ENCODE results near the gene SHANK2. TPM values are rescaled to one million over a fixed set of nuclear protein-coding genes. Genes with fewer than 3 reads are reported as not detected.
"Not testable (repeated sequence)": the region's sequence is repeated elsewhere in the genome, so short reads cannot be mapped to it uniquely, and the experiment has no call there.

SHANK2 gene
- total and polyA plus RNA-seq, 2 of the 4 experiments (the other 2 are of a cell fraction) = 1.6 to 2.2 TPM

GRCh38 chr11:71233896-71234852, 18.2 kb downstream of the SHANK2 start:
- H3K4me2 ChIP-seq (ENCODE audit: low read depth, low read length); H2BK20ac ChIP-seq (ENCODE audit: low read depth, low read length); BruUV-seq (replicated peaks); H4K5ac ChIP-seq (ENCODE audit: low read depth, low read length); H3K56ac ChIP-seq (ENCODE audit: extremely low read depth, insufficient read depth, low read length); ATAC-seq (ENCODE audit: low read depth); H3K23ac ChIP-seq (ENCODE audit: low read depth, low read length); H4K20me1 ChIP-seq (ENCODE audit: insufficient read depth, low read length); H2AK9ac ChIP-seq (replicated peaks; ENCODE audit: low read depth, low read length, poor library complexity); in situ Hi-C loops (cut with MboI; ENCODE audit: low sequenced_read_pairs); H3K9me3 ChIP-seq (ENCODE audit: control insufficient read depth, insufficient read depth, low read length); H2BK15ac ChIP-seq (ENCODE audit: low read depth, low read length); H3K18ac ChIP-seq (ENCODE audit: low read depth, low read length); CTCF ChIA-PET; H3K4ac ChIP-seq (ENCODE audit: low read depth, low read length); POLR2A ChIA-PET (ENCODE audit: unreplicated experiment); dilution Hi-C loops (cut with HindIII; ENCODE audit: low sequenced_read_pairs, unreplicated experiment); H2AFZ ChIP-seq (replicated peaks; ENCODE audit: low read length, poor library complexity); H4K91ac ChIP-seq (ENCODE audit: insufficient read depth, low read depth, low read length); intact Hi-C loops (cut with micrococcal nuclease); H2BK5ac ChIP-seq (ENCODE audit: low read depth, low read length, poor library complexity, severe bottlenecking); H3K79me1 ChIP-seq (ENCODE audit: low read depth in 1 of 2, low read length in 2 of 2); H2BK120ac ChIP-seq (ENCODE audit: low read depth, low read length); DNase-seq; H3K4me1 ChIP-seq (ENCODE audit: control insufficient read depth, insufficient read depth, low read length); H3K27ac ChIP-seq (ENCODE audit: insufficient read depth, low read length); H3K4me3 ChIP-seq (ENCODE audit: insufficient read depth, low read depth, low read length); H4K8ac ChIP-seq (ENCODE audit: low read depth in 2 of 2, low read length in 2 of 2); H3K27me3 ChIP-seq (ENCODE audit: control insufficient read depth, insufficient read depth, low read length); H3K14ac ChIP-seq (replicated peaks; ENCODE audit: low read depth, low read length); H3K9ac ChIP-seq (ENCODE audit: low read depth, low read length); H2AK5ac ChIP-seq (ENCODE audit: low read depth, low read length); H3K9me1 ChIP-seq (ENCODE audit: insufficient read depth, low read length): not testable (repeated sequence)
- WGBS, 2 experiments (ENCODE audit: extremely low coverage in 2 of 2, insufficient read length in 1 of 2) = 91% methylated on average over 14 of the region's 22 CpGs; no CpG with 5 or more reads in 1 of the 2 experiments
- peaks cover 11% of the 10 kb centered on the region for H3K36me3 ChIP-seq (ENCODE audit: control insufficient read depth, insufficient read depth, low read length)
